Subcutaneous adipose tissue (tissue), 4 donors: Measurements from ENCODE around the gene PIGN. TPM values are rescaled to one million over a fixed set of nuclear protein-coding genes. Genes with fewer than 3 reads are reported as not detected.

ENCODE experiments used
- total RNA-seq, 4 donors: library from RNA; depleted of rRNA; stranded (reverse); fragments of >200 nt; gene quantifications; one replicate each; pipeline ENCODE4 v1.1.0, GENCODE V29; 2016
- TF ChIP-seq, protein P1 (sequence below): fragments of 450-650 bp; IDR thresholded peaks from one replicate; pipeline ENCODE4 v1.5.1; 2016; ENCODE audit warnings: low read depth, mild to moderate bottlenecking, control low read depth, antibody characterized with exemption, moderate library complexity

PIGN gene
- total RNA-seq, 4 donors from 2014 or later = 22.6 to 35.0 (median 31.3) TPM

DNA sequence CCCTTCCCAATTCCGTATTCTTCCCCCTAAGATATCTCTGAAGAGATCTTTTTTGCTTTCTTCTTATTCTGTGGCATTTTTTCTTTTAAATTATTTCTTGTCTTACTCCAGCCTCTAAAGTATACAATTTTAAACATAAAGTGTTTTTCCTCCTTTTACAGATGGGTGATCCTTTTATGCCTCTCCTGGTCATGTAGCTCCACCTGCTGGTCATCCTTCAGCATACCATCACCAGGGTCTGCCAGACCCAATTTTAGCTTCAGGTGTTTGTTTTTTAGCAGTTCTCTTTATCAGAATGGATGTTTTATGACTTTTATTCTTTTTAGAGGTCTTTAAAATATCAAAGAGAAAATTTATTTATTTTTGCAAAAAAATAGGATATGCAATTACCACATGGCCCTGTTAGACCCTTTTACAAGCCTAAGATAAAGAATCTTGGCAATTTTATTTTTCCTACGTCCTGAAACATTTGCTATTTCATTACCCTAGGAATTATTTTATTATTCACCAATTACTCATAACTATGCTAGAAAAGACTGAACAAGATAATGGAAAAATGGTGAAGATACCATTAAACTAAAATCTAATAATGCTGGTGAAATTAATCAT lies 55.5 kb downstream of the PIGN start:
- TF ChIP-seq, protein P1, sequence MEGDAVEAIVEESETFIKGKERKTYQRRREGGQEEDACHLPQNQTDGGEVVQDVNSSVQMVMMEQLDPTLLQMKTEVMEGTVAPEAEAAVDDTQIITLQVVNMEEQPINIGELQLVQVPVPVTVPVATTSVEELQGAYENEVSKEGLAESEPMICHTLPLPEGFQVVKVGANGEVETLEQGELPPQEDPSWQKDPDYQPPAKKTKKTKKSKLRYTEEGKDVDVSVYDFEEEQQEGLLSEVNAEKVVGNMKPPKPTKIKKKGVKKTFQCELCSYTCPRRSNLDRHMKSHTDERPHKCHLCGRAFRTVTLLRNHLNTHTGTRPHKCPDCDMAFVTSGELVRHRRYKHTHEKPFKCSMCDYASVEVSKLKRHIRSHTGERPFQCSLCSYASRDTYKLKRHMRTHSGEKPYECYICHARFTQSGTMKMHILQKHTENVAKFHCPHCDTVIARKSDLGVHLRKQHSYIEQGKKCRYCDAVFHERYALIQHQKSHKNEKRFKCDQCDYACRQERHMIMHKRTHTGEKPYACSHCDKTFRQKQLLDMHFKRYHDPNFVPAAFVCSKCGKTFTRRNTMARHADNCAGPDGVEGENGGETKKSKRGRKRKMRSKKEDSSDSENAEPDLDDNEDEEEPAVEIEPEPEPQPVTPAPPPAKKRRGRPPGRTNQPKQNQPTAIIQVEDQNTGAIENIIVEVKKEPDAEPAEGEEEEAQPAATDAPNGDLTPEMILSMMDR = no peak

DNA sequence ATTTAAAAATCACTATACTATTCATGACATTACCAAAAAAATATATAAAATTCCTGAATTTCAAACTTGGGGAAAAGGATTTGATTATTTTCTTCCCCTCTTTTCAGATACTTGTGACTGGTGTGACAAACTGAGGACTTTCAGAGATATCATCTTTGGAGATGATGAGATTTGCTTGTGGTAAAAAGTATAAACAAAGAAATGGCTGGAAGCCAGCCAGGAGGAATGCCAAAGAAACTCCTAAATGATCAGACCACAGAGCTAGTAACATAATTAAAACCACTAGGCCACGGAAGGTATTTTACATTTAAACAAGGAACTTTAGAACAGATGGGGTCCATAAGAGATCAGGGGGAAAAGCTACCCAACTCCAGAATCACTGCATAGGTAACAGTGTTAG lies 58.7 kb downstream of the PIGN start:
- TF ChIP-seq, protein P1 = no peak

DNA sequence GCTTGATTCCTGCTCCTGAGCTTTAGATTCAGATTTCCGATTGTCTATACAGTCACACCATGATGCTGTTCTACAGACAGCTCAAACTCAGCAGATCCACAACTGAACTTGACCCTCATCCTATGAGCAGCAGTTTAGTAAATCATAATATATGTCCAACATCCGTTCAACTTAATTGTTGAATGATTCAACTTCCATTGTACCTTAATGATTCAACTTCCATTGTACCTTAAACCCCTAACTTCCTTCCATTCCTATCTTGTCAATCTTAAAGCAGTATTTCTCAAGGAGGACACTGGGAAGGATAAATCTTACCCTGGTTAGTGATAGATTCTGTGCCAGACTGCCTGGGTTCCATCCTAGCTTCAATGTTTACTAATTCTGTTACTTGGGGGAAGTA lies 60.1 kb downstream of the PIGN start:
- TF ChIP-seq, protein P1 = no peak

DNA sequence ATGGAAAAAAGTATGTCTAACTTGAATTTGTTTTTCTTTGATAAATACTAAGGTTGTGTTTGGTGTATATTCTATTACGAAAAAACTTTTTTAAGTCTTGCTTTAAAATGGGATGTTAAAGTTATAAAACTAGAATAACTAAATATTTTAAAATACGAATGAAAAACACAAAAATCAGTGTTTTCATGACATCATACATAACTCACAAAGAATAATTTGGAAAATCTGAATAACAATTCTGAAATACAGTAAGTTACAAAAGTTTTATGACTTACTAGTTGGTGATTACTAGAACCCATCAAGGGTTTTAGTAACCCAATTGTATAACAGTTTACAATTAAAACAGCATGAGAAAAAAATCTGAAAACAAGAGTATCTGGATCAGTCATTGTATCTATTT lies 61.2 kb downstream of the PIGN start:
- TF ChIP-seq, protein P1 = no peak

DNA sequence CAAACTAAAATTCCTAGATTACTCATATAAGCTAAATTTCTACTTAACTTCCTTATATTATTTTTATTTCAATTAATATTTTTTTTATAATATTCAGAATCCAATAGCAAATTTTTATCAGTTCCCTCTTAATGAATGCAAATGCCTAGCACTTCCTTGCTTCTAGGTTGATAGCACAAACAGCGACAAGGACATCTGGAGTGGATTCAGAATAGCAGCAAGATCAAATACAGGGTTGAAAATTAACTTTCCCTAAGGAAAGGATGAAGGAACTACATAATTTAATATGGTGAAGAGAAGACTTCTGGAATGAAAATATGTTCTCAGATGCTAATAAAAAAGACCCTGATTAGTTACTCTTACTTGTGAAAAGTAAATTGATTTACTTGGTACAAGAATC lies 64.5 kb downstream of the PIGN start:
- TF ChIP-seq, protein P1 = no peak

DNA sequence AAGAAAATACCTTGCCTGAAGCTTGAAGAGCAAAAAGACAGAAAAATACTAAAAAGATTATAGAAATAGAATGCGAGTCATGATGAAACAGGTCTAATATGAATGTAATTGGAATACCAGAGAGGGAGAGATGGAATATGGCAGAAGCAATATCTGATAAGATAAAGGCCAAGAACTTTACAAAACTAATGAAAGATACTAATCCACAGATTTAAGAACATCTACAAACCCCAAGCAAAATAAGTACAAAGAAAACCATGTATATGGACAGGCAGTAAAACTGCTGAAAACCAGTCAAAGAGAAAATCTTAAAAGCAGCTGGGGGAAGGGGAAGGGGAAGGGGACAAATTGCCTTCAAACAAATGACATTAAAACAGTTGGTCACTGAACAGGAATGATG lies 67.0 kb downstream of the PIGN start:
- TF ChIP-seq, protein P1 = no peak

DNA sequence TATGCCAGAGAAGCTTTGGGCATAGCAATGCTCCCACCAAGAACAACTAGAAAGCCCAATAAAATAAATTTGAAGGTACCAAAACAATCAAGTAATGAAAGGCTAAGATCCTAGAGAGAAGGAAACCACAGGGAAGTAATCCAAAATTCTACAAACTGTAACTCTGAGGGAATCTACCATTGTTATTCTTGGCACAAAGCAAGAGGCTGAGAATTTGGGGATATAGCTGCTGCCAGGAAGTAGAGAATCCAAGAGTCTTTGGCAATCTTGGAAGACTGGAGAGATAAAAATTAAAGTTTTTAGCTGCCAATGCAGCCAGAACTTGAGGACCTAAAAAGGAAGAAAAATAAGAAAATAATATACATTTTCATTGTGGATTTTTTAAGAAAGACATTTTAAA lies 68.5 kb downstream of the PIGN start:
- TF ChIP-seq, protein P1 = no peak
